Neural progenitor cell (in vitro differentiated cells): ENCODE data around the gene PLCB1. TPM values are rescaled to one million over a fixed set of nuclear protein-coding genes. Genes with fewer than 3 reads are reported as not detected.

Source experiments
- DNase-seq: peaks from one replicate; pipeline ENCODE4 v3.0.0-alpha.2; 2016; ENCODE audit warnings: low spot score
- H2AFZ ChIP-seq: fragments of 200-600 bp; sonication (generic); replicated peaks from 2 replicates; pipeline ENCODE4 v1.6.1; 2016; ENCODE audit warnings: antibody characterized with exemption
- H3F3A ChIP-seq: fragments of 200-600 bp; sonication (generic); 2 replicates; pipeline ENCODE4 v1.6.1; 2016; ENCODE audit warnings: antibody characterized with exemption, low read depth
- H3K27ac ChIP-seq: fragments of 200-600 bp; sonication (generic); 2 replicates; pipeline ENCODE4 v1.5.1; 2016; ENCODE audit warnings: mild to moderate bottlenecking
- H3K27me3 ChIP-seq: fragments of 200-600 bp; sonication (generic); 2 replicates; pipeline ENCODE4 v1.6.1; 2016; ENCODE audit warnings: mild to moderate bottlenecking, moderate library complexity
- H3K36me3 ChIP-seq: fragments of 200-600 bp; sonication (generic); 2 replicates; pipeline ENCODE4 v1.5.1; 2016
- H3K4me1 ChIP-seq: fragments of 200-600 bp; sonication (generic); 2 replicates; pipeline ENCODE4 v1.6.1; 2016; ENCODE audit warnings: mixed run types
- H3K4me2 ChIP-seq: fragments of 200-600 bp; sonication (generic); 2 replicates; pipeline ENCODE4 v1.6.1; 2016
- H3K4me3 ChIP-seq: fragments of 200-600 bp; sonication (generic); 2 replicates; pipeline ENCODE4 v1.5.1; 2016
- H3K79me2 ChIP-seq: fragments of 200-600 bp; sonication (generic); 2 replicates; pipeline ENCODE4 v1.6.1; 2016; ENCODE audit warnings: low read depth
- H3K9ac ChIP-seq: fragments of 200-600 bp; sonication (generic); 2 replicates; pipeline ENCODE4 v1.6.1; 2016
- H3K9me3 ChIP-seq: fragments of 200-600 bp; sonication (generic); 2 replicates; pipeline ENCODE4 v1.5.1; 2016; ENCODE audit warnings: low read depth
- H4K20me1 ChIP-seq: fragments of 200-600 bp; sonication (generic); 2 replicates; pipeline ENCODE4 v1.6.1; 2016; ENCODE audit warnings: low read depth
- H3K27ac Mint-ChIP-seq: 3 replicates; pipeline ENCODE4 v1.8.0; 2021; ENCODE audit warnings: mixed read lengths
- H3K27me3 Mint-ChIP-seq: 2 replicates; pipeline ENCODE4 v1.8.0; 2022; ENCODE audit warnings: low read depth, mild to moderate bottlenecking, inconsistent platforms, moderate library complexity, mixed read lengths; ENCODE audit not compliant: insufficient read depth
- H3K36me3 Mint-ChIP-seq: 3 replicates; pipeline ENCODE4 v1.8.0; 2021; ENCODE audit warnings: mixed read lengths
- H3K4me1 Mint-ChIP-seq: 3 replicates; pipeline ENCODE4 v1.8.0; 2021; ENCODE audit warnings: mixed read lengths
- H3K4me3 Mint-ChIP-seq: 3 replicates; pipeline ENCODE4 v1.8.0; 2021; ENCODE audit warnings: mild to moderate bottlenecking, moderate library complexity, mixed read lengths
- H3K9me3 Mint-ChIP-seq: 3 replicates; pipeline ENCODE4 v1.8.0; 2020; ENCODE audit warnings: mixed read lengths
- EZH2 ChIP-seq: fragments of 200-600 bp; sonication (generic); IDR thresholded peaks from 2 replicates; pipeline ENCODE4 v1.6.1; 2017; ENCODE audit warnings: antibody characterized with exemption, mild to moderate bottlenecking, moderate library complexity
- EZH2phosphoT487 ChIP-seq: fragments of 200-600 bp; sonication (generic); IDR thresholded peaks from 2 replicates; pipeline ENCODE4 v1.6.1; 2017; ENCODE audit warnings: antibody characterized with exemption
- total RNA-seq: library from RNA; depleted of rRNA; stranded (reverse); fragments of >200 nt; gene quantifications from 2 replicates; pipeline ENCODE4 v1.2.3, GENCODE V29; 2015; ENCODE audit warnings: low replicate concordance
- TF ChIP-seq, protein P1 (sequence below): fragments of 200-600 bp; sonication (generic); IDR thresholded peaks from 2 replicates; pipeline ENCODE4 v1.5.1; 2017; ENCODE audit warnings: antibody characterized with exemption, mild to moderate bottlenecking

Gene PLCB1
- total RNA-seq, 1 donor from 2014 or later, result 30.2 TPM

DNA sequence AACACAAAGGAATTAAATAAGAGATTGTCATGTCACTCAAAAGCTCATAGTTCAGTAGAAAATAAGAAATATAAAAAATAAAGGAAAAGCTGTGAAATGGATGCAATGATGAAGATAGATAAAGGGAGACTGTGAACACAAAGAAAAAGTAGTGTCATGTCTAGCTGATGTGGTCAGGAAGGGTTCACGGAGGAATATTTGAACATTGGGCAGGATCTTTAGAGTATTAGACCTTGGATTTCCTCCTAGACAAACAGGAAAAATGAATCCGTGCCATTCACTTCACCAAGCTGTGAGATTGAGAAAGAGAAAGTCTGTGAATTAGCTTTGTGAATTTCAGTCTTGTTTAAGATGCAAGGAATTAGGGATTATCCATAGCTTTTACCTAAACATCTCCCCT, 522.4 kb downstream of the PLCB1 start:
- H3K4me3 ChIP-seq, result no peak overlapping the region
- Mint-ChIP-seq H3K27ac (no peak overlapping the region), H3K36me3 (peaks cover 2% of the 10 kb centered on the region), H3K4me1 (peaks cover 11% of the 10 kb centered on the region), H3K4me3 (no peak overlapping the region), H3K27me3 (no peaks in the 10 kb centered on the region), H3K9me3 (peaks cover 3% of the 10 kb centered on the region)
- TF ChIP-seq EZH2phosphoT487 (no peak), EZH2 (no peak)
- TF ChIP-seq, protein P1, sequence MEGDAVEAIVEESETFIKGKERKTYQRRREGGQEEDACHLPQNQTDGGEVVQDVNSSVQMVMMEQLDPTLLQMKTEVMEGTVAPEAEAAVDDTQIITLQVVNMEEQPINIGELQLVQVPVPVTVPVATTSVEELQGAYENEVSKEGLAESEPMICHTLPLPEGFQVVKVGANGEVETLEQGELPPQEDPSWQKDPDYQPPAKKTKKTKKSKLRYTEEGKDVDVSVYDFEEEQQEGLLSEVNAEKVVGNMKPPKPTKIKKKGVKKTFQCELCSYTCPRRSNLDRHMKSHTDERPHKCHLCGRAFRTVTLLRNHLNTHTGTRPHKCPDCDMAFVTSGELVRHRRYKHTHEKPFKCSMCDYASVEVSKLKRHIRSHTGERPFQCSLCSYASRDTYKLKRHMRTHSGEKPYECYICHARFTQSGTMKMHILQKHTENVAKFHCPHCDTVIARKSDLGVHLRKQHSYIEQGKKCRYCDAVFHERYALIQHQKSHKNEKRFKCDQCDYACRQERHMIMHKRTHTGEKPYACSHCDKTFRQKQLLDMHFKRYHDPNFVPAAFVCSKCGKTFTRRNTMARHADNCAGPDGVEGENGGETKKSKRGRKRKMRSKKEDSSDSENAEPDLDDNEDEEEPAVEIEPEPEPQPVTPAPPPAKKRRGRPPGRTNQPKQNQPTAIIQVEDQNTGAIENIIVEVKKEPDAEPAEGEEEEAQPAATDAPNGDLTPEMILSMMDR, result no peak
- no peaks in the 10 kb centered on the region for H3K4me1 ChIP-seq
- no peak overlapping the region for H3K27ac ChIP-seq
- no peaks in the 10 kb centered on the region for H3K9me3 ChIP-seq
- no peaks in the 10 kb centered on the region for H4K20me1 ChIP-seq
- DNase-seq, result no peak
- no peaks in the 10 kb centered on the region for H3F3A ChIP-seq
- H3K79me2 ChIP-seq, result no peaks in the 10 kb centered on the region
- H2AFZ ChIP-seq, result no peak overlapping the region
- H3K27me3 ChIP-seq, result no peaks in the 10 kb centered on the region
- no peak overlapping the region for H3K9ac ChIP-seq
- H3K36me3 ChIP-seq, result no peaks in the 10 kb centered on the region
- no peak overlapping the region for H3K4me2 ChIP-seq

- Mint-ChIP-seq H3K4me3 (no peak overlapping the region), H3K27me3 (no peaks in the 10 kb centered on the region), H3K4me1 (peaks cover 11% of the 10 kb centered on the region), H3K36me3 (peaks cover 4% of the 10 kb centered on the region), H3K9me3 (no peaks in the 10 kb centered on the region), H3K27ac (peak overlapping the region; percentile 16)
- DNase-seq, result no peak
- Histone ChIP-seq H3K4me1 (no peaks in the 10 kb centered on the region), H3K9me3 (no peaks in the 10 kb centered on the region), H3K4me2 (no peak overlapping the region), H3K36me3 (no peaks in the 10 kb centered on the region), H3K27me3 (no peaks in the 10 kb centered on the region), H3K9ac (no peak overlapping the region), H3K4me3 (no peak overlapping the region), H3F3A (peaks cover 4% of the 10 kb centered on the region), H3K27ac (no peak overlapping the region), H2AFZ (no peak overlapping the region), H3K79me2 (no peaks in the 10 kb centered on the region), H4K20me1 (no peaks in the 10 kb centered on the region)
- TF ChIP-seq EZH2, result no peak
- TF ChIP-seq, protein P1, result no peak
- TF ChIP-seq EZH2phosphoT487, result no peak
Observed at GRCh38 chr20:8656335-8656734, 524.3 kb downstream of the PLCB1 start.

DNA sequence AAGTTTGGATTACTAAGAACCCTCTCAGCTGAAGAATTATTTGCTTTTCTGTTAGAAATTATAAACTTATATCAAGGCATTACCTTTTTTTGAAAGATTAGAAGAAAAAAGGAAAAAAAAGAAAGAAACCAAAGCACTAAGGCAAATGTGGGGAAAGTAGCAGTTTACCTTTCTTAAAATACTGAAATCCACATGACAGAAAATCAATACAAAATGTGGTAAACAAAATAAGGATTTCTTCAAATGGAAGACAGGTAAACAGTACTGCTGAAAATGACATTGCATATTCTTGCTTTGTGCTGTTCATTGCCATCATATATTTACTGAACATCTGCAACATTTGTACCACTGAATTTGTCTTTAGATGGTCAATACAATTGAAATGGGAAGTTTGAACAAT, 525.6 kb downstream of the PLCB1 start:
- no peak overlapping the region for H3K27ac ChIP-seq
- H3K27ac Mint-ChIP-seq, result no peak overlapping the region
- H3K4me2 ChIP-seq, result no peak overlapping the region
- H3K4me1 ChIP-seq, result no peaks in the 10 kb centered on the region
- H3K4me1 Mint-ChIP-seq, result peaks cover 11% of the 10 kb centered on the region
- no peak overlapping the region for H3K4me3 Mint-ChIP-seq
- H3K9me3 ChIP-seq, result no peaks in the 10 kb centered on the region
- H4K20me1 ChIP-seq, result no peaks in the 10 kb centered on the region
- no peak for DNase-seq
- H3K9me3 Mint-ChIP-seq, result no peaks in the 10 kb centered on the region
- no peak overlapping the region for H3K4me3 ChIP-seq
- H3K27me3 Mint-ChIP-seq, result no peaks in the 10 kb centered on the region
- peaks cover 12% of the 10 kb centered on the region for H3F3A ChIP-seq
- TF ChIP-seq EZH2 (no peak), EZH2phosphoT487 (no peak)
- TF ChIP-seq, protein P1, result no peak
- H3K79me2 ChIP-seq, result no peaks in the 10 kb centered on the region
- H3K36me3 ChIP-seq, result no peaks in the 10 kb centered on the region
- H3K36me3 Mint-ChIP-seq, result peaks cover 4% of the 10 kb centered on the region
- no peaks in the 10 kb centered on the region for H3K27me3 ChIP-seq
- H2AFZ ChIP-seq, result no peak overlapping the region
- H3K9ac ChIP-seq, result no peak overlapping the region
